Activated CD8-positive, alpha-beta memory T cell treated with anti-CD3 and anti-CD28 coated beads, Interleukin-2, amount 50 U/mL, for 48 hours (primary cell): Measurements from ENCODE around the gene TRIM62.
"Not testable (repeated sequence)": the region's sequence is repeated elsewhere in the genome, so short reads cannot be mapped to it uniquely, and the experiment has no call there.

ENCODE experiments used
- DNase-seq: peaks from one replicate; pipeline ENCODE4 v3.0.0-alpha.2; 2020

Gene TRIM62

GRCh38 chr1:33157131-33157530 is 24.7 kb downstream of the TRIM62 start:
- DNase-seq: no peak

GRCh38 chr1:33155877-33156538 is 25.8 kb downstream of the TRIM62 start:
- DNase-seq: no peak

DNA sequence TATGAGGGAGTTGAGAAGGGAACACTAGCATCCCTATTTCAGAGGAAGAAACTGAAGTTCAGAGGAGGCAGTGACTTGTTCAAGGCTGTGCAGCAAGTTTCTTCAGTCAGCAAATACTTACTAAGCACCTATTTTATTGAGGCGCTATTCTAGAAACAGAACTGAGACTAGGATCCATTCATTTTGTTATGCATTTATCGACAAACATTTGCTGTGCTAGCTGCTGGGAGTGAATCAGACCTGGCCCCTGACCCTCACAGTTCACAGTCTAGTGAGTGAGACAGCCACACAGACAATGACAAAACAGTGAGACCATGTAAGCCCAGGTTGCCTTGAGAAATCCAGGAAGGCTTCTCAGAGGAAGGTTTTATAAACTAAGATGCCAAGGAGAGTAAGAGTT is 28.2 kb downstream of the TRIM62 start:
- DNase-seq: no peak

- DNase-seq: no peak
These were observed 29.0 kb downstream of the TRIM62 start for GRCh38 chr1:33152685-33153432.

GRCh38 chr1:33151116-33151515 is 30.7 kb downstream of the TRIM62 start:
- no peak for DNase-seq

DNA sequence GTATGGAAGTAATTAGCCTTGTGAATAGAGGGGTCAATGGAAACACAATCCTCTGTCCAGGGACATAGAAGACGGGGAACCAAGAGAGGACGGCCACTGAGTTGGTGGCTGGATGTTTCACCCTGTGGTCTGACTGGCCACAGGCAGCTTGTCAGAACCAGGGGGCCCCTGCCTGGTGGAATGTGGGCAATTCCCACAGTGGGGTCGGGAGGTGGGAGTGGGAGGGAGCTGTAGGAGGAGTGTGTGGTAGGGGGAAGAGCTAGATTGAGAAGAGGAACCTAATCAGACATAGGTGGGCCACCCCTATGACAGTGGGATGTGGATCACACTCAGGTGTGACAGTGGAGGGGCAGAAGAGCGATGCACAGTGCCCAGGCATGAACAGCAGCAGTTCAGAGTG is 31.3 kb downstream of the TRIM62 start:
- no peak for DNase-seq

DNA sequence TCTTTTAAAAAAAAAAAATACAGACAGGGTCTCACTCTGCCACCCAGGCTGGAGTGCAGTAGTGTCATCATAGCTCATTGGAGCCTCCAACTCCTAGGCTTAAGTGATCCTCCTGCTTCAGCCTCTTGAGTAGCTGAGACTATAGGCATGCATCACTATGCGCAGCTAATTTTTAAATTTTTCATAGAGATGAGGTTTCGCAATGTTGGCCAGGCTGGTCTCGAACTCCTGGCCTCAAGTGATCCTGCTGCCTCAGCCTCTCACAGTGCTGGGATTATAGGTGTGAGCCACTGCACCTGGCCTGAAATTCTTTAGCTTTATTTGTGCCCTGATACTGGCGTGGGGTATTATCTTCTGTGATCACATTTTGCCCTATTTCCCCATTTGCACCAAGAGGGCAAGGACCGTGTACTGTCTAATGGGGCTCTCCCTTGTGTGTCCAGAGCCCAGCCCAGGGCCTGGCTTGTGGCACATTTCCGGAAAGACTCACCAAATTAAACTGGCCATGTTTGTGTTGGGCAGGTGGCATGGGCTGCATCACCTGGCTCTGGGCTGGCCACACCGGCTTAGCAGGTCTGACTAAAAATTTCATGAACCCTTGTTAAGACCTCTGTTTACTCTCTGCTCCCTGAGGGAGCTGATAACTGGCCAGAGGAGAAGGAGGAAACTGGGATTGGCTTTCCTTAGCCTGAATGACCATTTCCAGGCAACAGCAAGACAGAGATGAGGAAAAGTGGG is 32.2 kb downstream of the TRIM62 start:
- no peak for DNase-seq

GRCh38 chr1:33148615-33149014 is 33.2 kb downstream of the TRIM62 start:
- DNase-seq: no peak

- no peak for DNase-seq
These were observed 33.9 kb downstream of the TRIM62 start for GRCh38 chr1:33147997-33148314.

DNA sequence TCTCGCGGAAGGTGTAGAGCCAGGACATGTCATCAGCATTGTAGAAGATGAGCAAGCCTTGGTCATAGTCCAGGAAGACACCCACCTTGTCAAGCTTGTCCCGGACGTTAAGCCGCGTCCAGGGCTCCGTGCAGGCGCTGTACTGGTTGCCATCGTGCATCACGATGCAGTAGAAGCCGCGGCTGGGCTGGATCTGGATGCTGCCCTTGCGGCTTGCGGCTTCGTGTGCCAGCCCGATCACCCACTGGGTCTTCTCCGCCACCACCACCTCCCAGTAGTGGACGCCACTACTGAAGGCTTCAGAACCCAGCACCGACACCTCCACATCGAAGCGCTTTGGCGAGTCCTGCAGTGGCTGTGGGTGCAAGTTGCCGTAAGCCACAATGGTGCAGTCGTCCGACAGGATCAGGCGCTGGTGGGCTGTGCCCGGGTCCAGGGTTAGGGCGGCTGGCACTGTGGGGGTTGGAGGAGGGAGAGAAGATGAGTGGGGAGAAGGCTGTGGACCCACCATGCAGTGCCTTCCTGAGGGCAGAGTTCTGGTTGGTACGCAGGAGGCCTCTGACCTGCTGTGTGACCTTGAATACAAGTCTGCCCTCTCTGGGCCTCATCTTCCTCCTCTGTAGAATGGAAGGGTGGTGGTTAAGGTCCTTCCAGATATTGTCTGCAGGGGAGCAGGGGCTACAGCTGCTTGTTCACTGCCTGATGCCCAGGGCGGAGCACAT is 34.4 kb downstream of the TRIM62 start:
- DNase-seq: no peak

DNA sequence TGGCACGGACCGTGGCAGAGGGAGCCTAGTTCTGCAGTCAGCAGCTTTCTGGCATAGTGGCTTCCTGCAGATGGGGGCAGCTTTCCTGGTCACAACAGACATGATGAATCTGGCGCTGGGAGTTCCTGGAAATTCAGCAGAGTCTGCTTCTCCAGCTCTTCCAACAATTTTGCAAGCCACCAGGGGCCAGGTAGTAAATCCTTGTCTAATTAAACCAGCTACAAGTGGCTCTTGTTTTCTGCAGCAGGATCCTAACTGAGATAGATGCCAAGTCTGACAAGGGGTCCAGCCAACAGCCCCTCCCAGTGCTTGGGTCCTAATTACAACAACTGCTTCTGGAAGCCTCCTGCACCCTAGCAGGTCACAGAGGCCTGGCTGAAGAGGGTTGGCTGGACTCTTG is 35.8 kb downstream of the TRIM62 start:
- DNase-seq: no peak

- DNase-seq: no peak
These were observed 38.1 kb downstream of the TRIM62 start for GRCh38 chr1:33143698-33144097.

DNA sequence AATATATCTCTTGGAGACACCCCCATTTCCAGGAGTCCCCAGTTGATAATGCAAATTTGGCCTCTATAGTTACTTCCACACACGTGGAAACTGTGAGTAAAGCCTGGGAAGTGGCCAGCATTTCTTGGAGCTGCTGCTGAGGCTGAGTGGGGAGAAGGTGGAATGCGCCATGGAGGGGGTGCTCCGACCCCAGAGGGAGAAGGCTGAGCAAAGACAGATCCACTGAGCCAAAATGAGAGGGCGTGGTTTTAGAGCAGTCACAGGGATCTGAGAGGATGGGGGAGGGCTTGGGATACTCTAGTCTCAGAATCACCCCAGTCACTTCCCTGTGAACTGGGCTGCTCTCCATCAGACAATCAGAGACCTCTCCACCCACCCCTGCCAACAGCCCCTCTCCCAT is 38.7 kb downstream of the TRIM62 start:
- DNase-seq: no peak

- DNase-seq: no peak
These were observed 39.3 kb downstream of the TRIM62 start for GRCh38 chr1:33142483-33143064.

GRCh38 chr1:33141781-33142180 is 40.1 kb downstream of the TRIM62 start:
- DNase-seq: no peak

- no peak for DNase-seq
These were observed 40.6 kb downstream of the TRIM62 start for GRCh38 chr1:33141216-33141615.

GRCh38 chr1:33140153-33141149 is 41.4 kb downstream of the TRIM62 start:
- no peak for DNase-seq

- DNase-seq: peak; percentile 72
These were observed 44.0 kb downstream of the TRIM62 start for GRCh38 chr1:33137800-33138199.

GRCh38 chr1:33136041-33136440 is 45.8 kb downstream of the TRIM62 start:
- not testable (repeated sequence) for DNase-seq

DNA sequence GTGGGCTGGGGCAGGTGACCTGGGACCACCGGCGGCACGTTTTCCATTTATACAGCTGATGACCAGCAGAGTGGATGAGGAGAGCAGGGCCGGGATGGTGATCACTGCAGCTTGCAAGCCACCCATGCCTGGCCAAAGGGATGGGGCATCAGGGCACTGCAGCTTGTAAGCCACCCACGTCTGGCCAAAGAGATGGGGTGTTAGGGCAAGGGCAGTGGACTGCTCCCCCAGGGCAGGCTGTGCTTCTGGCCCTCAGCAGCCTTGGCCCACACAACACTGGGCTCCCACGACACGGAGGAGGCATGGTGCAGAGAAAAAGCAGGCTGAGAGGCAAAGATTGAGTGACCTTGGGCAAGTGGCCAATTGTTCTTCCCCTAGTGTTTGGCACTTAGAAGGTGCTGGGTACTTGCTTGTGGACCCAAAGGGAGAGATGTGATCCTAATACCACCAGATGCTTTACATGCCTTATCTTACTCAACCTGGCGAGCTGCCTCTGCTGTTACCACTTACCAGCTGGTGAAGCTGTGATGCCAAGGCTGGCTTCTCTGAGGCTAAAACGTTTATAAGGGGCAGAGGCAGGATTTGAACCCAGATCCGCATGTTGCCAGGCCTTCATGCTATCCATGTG is 48.3 kb downstream of the TRIM62 start:
- no peak for DNase-seq

- no peak for DNase-seq
These were observed 49.3 kb downstream of the TRIM62 start for GRCh38 chr1:33132549-33132948.
